ENCODE measurements around the gene PTMA.

Gene PTMA

GRCh38 chr2:231701456-231702373 is 6.6 kb upstream of the PTMA start:
- ATAC-seq: no peak
- no peak for TF ChIP-seq CSDC2 (CRISPR knock-in tag; IDR thresholded peaks at IDR 0.05)
- TF ChIP-seq OSR1 (CRISPR knock-in tag; IDR thresholded peaks at IDR 0.05): no peak
- no peak for TF ChIP-seq RARB (CRISPR knock-in tag; IDR thresholded peaks at IDR 0.05)
- no peak for TF ChIP-seq TCF4 (CRISPR knock-in tag; IDR thresholded peaks at IDR 0.05; ENCODE audit: borderline replicate concordance)
- no peak for TF ChIP-seq BACH2 (CRISPR knock-in tag; IDR thresholded peaks at IDR 0.05; ENCODE audit: borderline replicate concordance)
- TF ChIP-seq ZNF8 (CRISPR knock-in tag; IDR thresholded peaks at IDR 0.05): no peak
- TF ChIP-seq, protein P1, sequence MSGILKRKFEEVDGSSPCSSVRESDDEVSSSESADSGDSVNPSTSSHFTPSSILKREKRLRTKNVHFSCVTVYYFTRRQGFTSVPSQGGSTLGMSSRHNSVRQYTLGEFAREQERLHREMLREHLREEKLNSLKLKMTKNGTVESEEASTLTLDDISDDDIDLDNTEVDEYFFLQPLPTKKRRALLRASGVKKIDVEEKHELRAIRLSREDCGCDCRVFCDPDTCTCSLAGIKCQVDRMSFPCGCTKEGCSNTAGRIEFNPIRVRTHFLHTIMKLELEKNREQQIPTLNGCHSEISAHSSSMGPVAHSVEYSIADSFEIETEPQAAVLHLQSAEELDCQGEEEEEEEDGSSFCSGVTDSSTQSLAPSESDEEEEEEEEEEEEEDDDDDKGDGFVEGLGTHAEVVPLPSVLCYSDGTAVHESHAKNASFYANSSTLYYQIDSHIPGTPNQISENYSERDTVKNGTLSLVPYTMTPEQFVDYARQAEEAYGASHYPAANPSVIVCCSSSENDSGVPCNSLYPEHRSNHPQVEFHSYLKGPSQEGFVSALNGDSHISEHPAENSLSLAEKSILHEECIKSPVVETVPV (CRISPR knock-in tag; IDR thresholded peaks at IDR 0.05): no peak

GRCh38 chr2:231704017-231704416 is 4.3 kb upstream of the PTMA start:
- TF ChIP-seq ZNF8 (CRISPR knock-in tag; IDR thresholded peaks at IDR 0.05): no peak
- TF ChIP-seq GLIS3 (CRISPR knock-in tag; IDR thresholded peaks at IDR 0.05): no peak
- TF ChIP-seq ISL1 (CRISPR knock-in tag; IDR thresholded peaks at IDR 0.05): no peak
- TF ChIP-seq ARNTL (CRISPR knock-in tag; IDR thresholded peaks at IDR 0.05; ENCODE audit: borderline replicate concordance, low read depth): no peak
- TF ChIP-seq PATZ1 (CRISPR knock-in tag; IDR thresholded peaks at IDR 0.05; ENCODE audit: borderline replicate concordance): no peak
- TF ChIP-seq ESRRG (CRISPR knock-in tag; IDR thresholded peaks at IDR 0.05): no peak
- TF ChIP-seq, protein P1 (CRISPR knock-in tag; IDR thresholded peaks at IDR 0.05): no peak
- no peak for TF ChIP-seq ZC3H10 (CRISPR knock-in tag; IDR thresholded peaks at IDR 0.05)
- no peak for TF ChIP-seq TOX (CRISPR knock-in tag; IDR thresholded peaks at IDR 0.05; ENCODE audit: borderline replicate concordance)
- no peak for ATAC-seq

DNA sequence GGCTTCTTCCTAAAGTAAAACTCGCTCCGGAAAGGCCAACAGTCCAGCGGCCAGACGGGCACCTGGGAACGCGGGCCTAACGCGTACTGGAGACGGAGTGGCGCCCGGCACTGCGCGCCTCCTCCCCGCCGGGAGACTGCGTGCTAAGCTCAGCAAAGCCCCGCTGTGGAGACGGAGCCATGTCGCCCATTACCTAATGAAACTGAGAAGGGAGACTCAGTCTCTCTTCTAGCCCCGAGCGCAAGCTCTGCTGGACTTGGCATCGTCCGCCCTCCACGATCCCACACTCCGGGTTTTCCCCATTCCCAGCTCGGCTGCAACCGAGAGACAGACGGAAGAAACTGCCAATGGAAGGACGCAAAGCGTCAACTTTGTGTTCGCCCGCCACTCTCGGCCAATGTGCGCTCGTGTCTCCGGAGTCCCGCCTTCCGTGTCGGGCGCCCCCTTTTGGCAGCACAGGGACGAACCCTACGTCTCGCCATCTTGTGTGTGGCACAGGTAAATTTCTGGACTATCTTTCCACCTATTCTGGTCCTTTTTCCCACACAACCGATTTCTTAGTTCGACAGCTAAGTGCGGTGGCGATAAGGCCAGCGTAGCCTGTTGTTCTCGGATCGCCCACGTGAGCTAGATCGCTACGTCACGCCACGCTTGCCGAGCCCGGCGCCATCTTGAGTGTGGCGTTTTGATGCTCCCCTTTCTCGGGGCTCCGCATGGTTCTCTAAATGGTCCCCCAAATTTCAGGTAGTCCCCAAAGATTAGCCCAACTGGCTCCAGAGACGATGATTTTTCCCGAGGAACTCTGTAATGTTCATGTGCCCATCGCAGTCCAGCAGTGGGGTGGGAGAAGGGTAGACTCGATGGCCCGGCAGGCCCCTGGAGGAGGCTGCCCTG is 1.3 kb upstream of the PTMA start:
- no peak for TF ChIP-seq ZNF70 (CRISPR knock-in tag; IDR thresholded peaks at IDR 0.05)
- TF ChIP-seq TOX (CRISPR knock-in tag; IDR thresholded peaks at IDR 0.05; ENCODE audit: borderline replicate concordance): no peak
- TF ChIP-seq SNAI2 (CRISPR knock-in tag; IDR thresholded peaks at IDR 0.05): no peak
- TF ChIP-seq, protein P2, sequence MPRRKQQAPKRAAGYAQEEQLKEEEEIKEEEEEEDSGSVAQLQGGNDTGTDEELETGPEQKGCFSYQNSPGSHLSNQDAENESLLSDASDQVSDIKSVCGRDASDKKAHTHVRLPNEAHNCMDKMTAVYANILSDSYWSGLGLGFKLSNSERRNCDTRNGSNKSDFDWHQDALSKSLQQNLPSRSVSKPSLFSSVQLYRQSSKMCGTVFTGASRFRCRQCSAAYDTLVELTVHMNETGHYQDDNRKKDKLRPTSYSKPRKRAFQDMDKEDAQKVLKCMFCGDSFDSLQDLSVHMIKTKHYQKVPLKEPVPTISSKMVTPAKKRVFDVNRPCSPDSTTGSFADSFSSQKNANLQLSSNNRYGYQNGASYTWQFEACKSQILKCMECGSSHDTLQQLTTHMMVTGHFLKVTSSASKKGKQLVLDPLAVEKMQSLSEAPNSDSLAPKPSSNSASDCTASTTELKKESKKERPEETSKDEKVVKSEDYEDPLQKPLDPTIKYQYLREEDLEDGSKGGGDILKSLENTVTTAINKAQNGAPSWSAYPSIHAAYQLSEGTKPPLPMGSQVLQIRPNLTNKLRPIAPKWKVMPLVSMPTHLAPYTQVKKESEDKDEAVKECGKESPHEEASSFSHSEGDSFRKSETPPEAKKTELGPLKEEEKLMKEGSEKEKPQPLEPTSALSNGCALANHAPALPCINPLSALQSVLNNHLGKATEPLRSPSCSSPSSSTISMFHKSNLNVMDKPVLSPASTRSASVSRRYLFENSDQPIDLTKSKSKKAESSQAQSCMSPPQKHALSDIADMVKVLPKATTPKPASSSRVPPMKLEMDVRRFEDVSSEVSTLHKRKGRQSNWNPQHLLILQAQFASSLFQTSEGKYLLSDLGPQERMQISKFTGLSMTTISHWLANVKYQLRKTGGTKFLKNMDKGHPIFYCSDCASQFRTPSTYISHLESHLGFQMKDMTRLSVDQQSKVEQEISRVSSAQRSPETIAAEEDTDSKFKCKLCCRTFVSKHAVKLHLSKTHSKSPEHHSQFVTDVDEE (CRISPR knock-in tag; IDR thresholded peaks at IDR 0.05): no peak
- no peak for TF ChIP-seq ZNF565 (CRISPR knock-in tag; conservative IDR thresholded peaks at IDR 0.05; ENCODE audit: low read depth)
- no peak for TF ChIP-seq PPARA (CRISPR knock-in tag; IDR thresholded peaks at IDR 0.05; ENCODE audit: borderline replicate concordance)
- no peak for TF ChIP-seq ISL1 (CRISPR knock-in tag; IDR thresholded peaks at IDR 0.05)
- no peak for TF ChIP-seq CSDC2 (CRISPR knock-in tag; IDR thresholded peaks at IDR 0.05)
- TF ChIP-seq GLIS3 (CRISPR knock-in tag; IDR thresholded peaks at IDR 0.05): no peak
- TF ChIP-seq ESRRG (CRISPR knock-in tag; IDR thresholded peaks at IDR 0.05): no peak
- TF ChIP-seq ZNF8 (CRISPR knock-in tag; IDR thresholded peaks at IDR 0.05): peak; percentile 10; the same call in 1 of the 2 replicates
- no peak for TF ChIP-seq OSR1 (CRISPR knock-in tag; IDR thresholded peaks at IDR 0.05)
- TF ChIP-seq, protein P1 (CRISPR knock-in tag; IDR thresholded peaks at IDR 0.05): 0 out of 2 replicates have a peak, but pooled peaks have one; percentile 17
- ATAC-seq: peak; percentile 71
